H1 (cell line): ENCODE data around the gene ASPG. TPM values are rescaled to one million over a fixed set of nuclear protein-coding genes. Genes with fewer than 3 reads are reported as not detected.

Experiments
- CTCF ChIA-PET: fragments of 300-600 bp; sonication (Branson Sonifier 250); formaldehyde crosslinking; loops from one replicate; lab custom pipeline; 2021; ENCODE audit not compliant: partially characterized antibody; lab: Charles Lee
- POLR2A ChIA-PET: fragments of 300-600 bp; sonication (Branson Sonifier 250); formaldehyde crosslinking; loops from one replicate; lab custom pipeline; 2021; ENCODE audit warnings: inconsistent platforms; ENCODE audit not compliant: partially characterized antibody; lab: Charles Lee
- DNase-seq, 2 experiments: peaks; one replicate each; pipeline versions ENCODE4 v3.0.0 to v3.0.0-alpha.2; 2010 to 2022; ENCODE audit warnings: low spot score in 2 of 2, low read depth in 1 of 2, mixed read lengths in 1 of 2
- FAIRE-seq: peaks from 2 replicates; lab custom pipeline; 2011; peaks lifted over from hg19 to GRCh38; lab: Jason Lieb, UNC
- H2AFZ ChIP-seq: 2 replicates; pipeline ENCODE4 v1.8.1; 2012; ENCODE audit warnings: low read length, inconsistent platforms
- H2AK5ac ChIP-seq: 2 replicates; pipeline ENCODE4 v1.6.1; 2013; ENCODE audit warnings: low read depth, low read length
- H2BK120ac ChIP-seq: replicated peaks from 2 replicates; pipeline ENCODE3; 2013; ENCODE audit warnings: low read depth, low read length, inconsistent platforms
- H2BK12ac ChIP-seq: 2 replicates; pipeline ENCODE4 v1.6.1; 2013; ENCODE audit warnings: low read depth, low read length
- H2BK15ac ChIP-seq: 2 replicates; pipeline ENCODE4 v1.6.1; 2013; ENCODE audit warnings: low read length
- H2BK20ac ChIP-seq: 2 replicates; pipeline ENCODE4 v1.6.1; 2013; ENCODE audit warnings: low read length
- H2BK5ac ChIP-seq: 2 replicates; pipeline ENCODE4 v1.6.1; 2013; ENCODE audit warnings: low read depth, low read length
- H3K14ac ChIP-seq: 2 replicates; pipeline ENCODE4 v1.6.1; 2013; ENCODE audit warnings: inconsistent platforms; ENCODE audit not compliant: insufficient read length
- H3K18ac ChIP-seq: 2 replicates; pipeline ENCODE4 v1.6.1; 2013; ENCODE audit warnings: low read length; ENCODE audit errors: extremely low read depth
- H3K23ac ChIP-seq: 2 replicates; pipeline ENCODE4 v1.6.1; 2013; ENCODE audit warnings: inconsistent platforms; ENCODE audit not compliant: insufficient read length
- H3K23me2 ChIP-seq: 2 replicates; pipeline ENCODE4 v1.6.1; 2013; ENCODE audit warnings: low read depth, low read length
- H3K27ac ChIP-seq: 2 replicates; pipeline ENCODE4 v1.6.1; 2011; ENCODE audit warnings: low read depth, low read length, inconsistent platforms
- H3K27me3 ChIP-seq, 4 experiments: replicated peaks in 1 of 4; 1 replicate in 1 of 4; 2 replicates in 3 of 4; pipeline versions ENCODE4 v1.6.1 to v1.8.1; 2011 to 2013; ENCODE audit warnings: low read length in 3 of 4, mild to moderate bottlenecking in 3 of 4, inconsistent platforms in 2 of 4, mixed read lengths in 2 of 4, moderate library complexity in 1 of 4; ENCODE audit not compliant: control insufficient read depth in 3 of 4, insufficient read depth in 3 of 4; ENCODE audit errors: extremely low read depth in 1 of 4
- H3K36me3 ChIP-seq, 4 experiments: 2 replicates each; pipeline versions ENCODE4 v1.6.1 to v1.8.1; 2011 to 2013; ENCODE audit warnings: mild to moderate bottlenecking in 4 of 4, low read length in 3 of 4, moderate library complexity in 2 of 4, control low read depth in 1 of 4, inconsistent platforms in 1 of 4; ENCODE audit not compliant: insufficient read depth in 4 of 4, control insufficient read depth in 2 of 4
- H3K4ac ChIP-seq: replicated peaks from 2 replicates; pipeline ENCODE3; 2013; ENCODE audit warnings: low read length, low read depth, mixed read lengths, inconsistent platforms; ENCODE audit not compliant: insufficient read length
- H3K4me1 ChIP-seq, 4 experiments: replicated peaks in 1 of 4; 1 replicate in 1 of 4; 2 replicates in 3 of 4; pipeline versions ENCODE4 v1.6.1 to v1.8.1; 2011 to 2013; ENCODE audit warnings: low read length in 3 of 4, inconsistent platforms in 2 of 4, mixed read lengths in 1 of 4; ENCODE audit not compliant: insufficient read depth in 4 of 4, control insufficient read depth in 3 of 4
- H3K4me2 ChIP-seq, 2 experiments: 2 replicates each; pipeline versions ENCODE4 v1.6.1 to v1.8.1; 2011 to 2013; ENCODE audit warnings: low read depth in 2 of 2, low read length in 2 of 2, control low read depth in 1 of 2, inconsistent platforms in 1 of 2, mild to moderate bottlenecking in 1 of 2; ENCODE audit not compliant: insufficient read depth in 1 of 2
- H3K4me3 ChIP-seq, 4 experiments: fragments of 200-600, 300-600 bp in 1 of 4; sonication (generic), shearing (Covaris generic), sonication (Bioruptor Twin) in 1 of 4; 2 replicates each; pipeline versions ENCODE4 v1.5.1 to v1.8.1; 2011 to 2016; ENCODE audit warnings: low read length in 4 of 4, low read depth in 3 of 4, control low read depth in 2 of 4, inconsistent platforms in 2 of 4, mild to moderate bottlenecking in 2 of 4, mixed read lengths in 1 of 4, moderate library complexity in 1 of 4; ENCODE audit not compliant: insufficient read depth in 2 of 4; ENCODE audit errors: extremely low read depth in 1 of 4
- H3K56ac ChIP-seq: replicated peaks from 2 replicates; pipeline ENCODE3; 2013; ENCODE audit warnings: low read depth, mild to moderate bottlenecking, mixed read lengths, low read length, inconsistent platforms; ENCODE audit not compliant: insufficient read length
- H3K79me1 ChIP-seq: 2 replicates; pipeline ENCODE4 v1.6.1; 2013; ENCODE audit warnings: low read depth, low read length, control low read depth
- H3K79me2 ChIP-seq, 2 experiments: 2 replicates each; pipeline versions ENCODE4 v1.6.1 to v1.8.1; 2012 to 2013; ENCODE audit warnings: low read length in 2 of 2, mild to moderate bottlenecking in 2 of 2, inconsistent platforms in 1 of 2; ENCODE audit not compliant: insufficient read depth in 2 of 2, control insufficient read depth in 1 of 2
- H3K9ac ChIP-seq, 4 experiments: replicated peaks in 1 of 4; 1 replicate in 1 of 4; 2 replicates in 3 of 4; pipeline versions ENCODE4 v1.6.1 to v1.8.1; 2011 to 2013; ENCODE audit warnings: low read depth in 3 of 4, low read length in 3 of 4, control low read depth in 2 of 4, mild to moderate bottlenecking in 2 of 4, moderate library complexity in 2 of 4, inconsistent platforms in 1 of 4; ENCODE audit errors: extremely low read depth in 1 of 4
- H3K9me3 ChIP-seq, 2 experiments: 2 replicates each; pipeline versions ENCODE4 v1.6.1 to v1.8.1; 2012 to 2013; ENCODE audit warnings: mild to moderate bottlenecking in 2 of 2, moderate library complexity in 2 of 2, control low read depth in 1 of 2, inconsistent platforms in 1 of 2, low read depth in 1 of 2, low read length in 1 of 2, mixed read lengths in 1 of 2; ENCODE audit not compliant: insufficient read depth in 2 of 2
- H4K20me1 ChIP-seq, 2 experiments: replicated peaks in 1 of 2; 2 replicates each; pipeline versions ENCODE3 to v1.8.1; 2011 to 2013; ENCODE audit warnings: inconsistent platforms in 2 of 2, low read length in 2 of 2, mild to moderate bottlenecking in 1 of 2; ENCODE audit not compliant: insufficient read depth in 2 of 2, control insufficient read depth in 1 of 2
- H4K5ac ChIP-seq: 2 replicates; pipeline ENCODE4 v1.6.1; 2013; ENCODE audit warnings: low read length, low read depth, mixed read lengths, inconsistent platforms; ENCODE audit not compliant: insufficient read length
- H4K8ac ChIP-seq: 2 replicates; pipeline ENCODE4 v1.8.0; 2013; ENCODE audit warnings: mild to moderate bottlenecking, moderate library complexity, low read length, inconsistent platforms; ENCODE audit not compliant: insufficient read depth; ENCODE audit errors: extremely low read depth
- H4K91ac ChIP-seq: replicated peaks from 2 replicates; pipeline ENCODE3; 2013; ENCODE audit warnings: low read length, mixed read lengths, inconsistent platforms; ENCODE audit not compliant: insufficient read length
- ASH2L ChIP-seq: fragments of 200-600, 300-600 bp; sonication (generic); IDR thresholded peaks from one replicate; pipeline ENCODE4 v1.7.1; 2017; ENCODE audit warnings: low read length
- ATF3 ChIP-seq: IDR thresholded peaks from 2 replicates; pipeline ENCODE4 v1.6.1; 2011; ENCODE audit warnings: low read depth, mild to moderate bottlenecking, low read length; ENCODE audit not compliant: insufficient read depth
- CBX5 ChIP-seq: fragments of 300-800, 300-1000 bp; sonication (generic); IDR thresholded peaks from 2 replicates; pipeline ENCODE4 v1.7.1; 2016; ENCODE audit warnings: antibody characterized with exemption, low read length, low read depth
- CBX8 ChIP-seq: fragments of 300-800, 300-1000 bp; sonication (generic); IDR thresholded peaks from 2 replicates; pipeline ENCODE4 v1.7.1; 2016; ENCODE audit warnings: low read depth, low read length, borderline replicate concordance
- CTCF ChIP-seq, 3 experiments: IDR thresholded peaks; 1 replicate in 2 of 3; 2 replicates in 1 of 3; pipeline versions ENCODE4 v1.5.1 to v1.6.1; 2011; ENCODE audit warnings: low read length in 3 of 3, mild to moderate bottlenecking in 3 of 3, inconsistent platforms in 2 of 3, low read depth in 1 of 3, moderate library complexity in 1 of 3; ENCODE audit not compliant: insufficient read depth in 1 of 3; ENCODE audit errors: control extremely low read depth in 1 of 3
- RAD21 ChIP-seq, 2 experiments: IDR thresholded peaks in 1 of 2; conservative IDR thresholded peaks in 1 of 2; 2 replicates each; pipeline ENCODE4 v1.6.1; 2011; ENCODE audit warnings: low read depth in 2 of 2, low read length in 2 of 2, improper control_type of control experiment in 1 of 2, inconsistent platforms in 1 of 2, mild to moderate bottlenecking in 1 of 2, moderate library complexity in 1 of 2
- RFX5 ChIP-seq: IDR thresholded peaks from 2 replicates; pipeline ENCODE4 v1.6.1; 2011; ENCODE audit warnings: low read depth, low read length, improper control_type of control experiment, borderline replicate concordance
- SAP30 ChIP-seq: fragments of 300-600 bp; sonication (generic); IDR thresholded peaks from 2 replicates; pipeline ENCODE4 v1.7.1; 2012; ENCODE audit warnings: low read length, moderate library complexity, mild to moderate bottlenecking, inconsistent platforms; ENCODE audit not compliant: insufficient read depth, insufficient replicate concordance
- ZNF274 ChIP-seq: IDR thresholded peaks from 2 replicates; pipeline ENCODE4 v1.7.0; 2012; ENCODE audit warnings: low read length, borderline replicate concordance; ENCODE audit errors: extremely low read depth
- WGBS, 2 experiments: shearing (Covaris generic) in 1 of 2; methylation state at CpG; one replicate each; pipeline versions ENCODE4 v1.1.6 to v1.1.7; 2013 to 2015; ENCODE audit warnings: low lambda C conversion rate in 2 of 2, mixed read lengths in 2 of 2, inconsistent platforms in 1 of 2, low coverage in 1 of 2, missing lambda C conversion rate in 1 of 2; ENCODE audit not compliant: insufficient replicate concordance in 2 of 2, insufficient coverage in 1 of 2, insufficient read length in 1 of 2; ENCODE audit errors: extremely low coverage in 1 of 2, missing lambda C conversion rate in 1 of 2; 5-methylcytosine and 5-hydroxymethylcytosine counted together
- polyA plus RNA-seq, 7 experiments: library from polyadenylated mRNA; depleted of rRNA in 3 of 7; stranded (reverse) in 5 of 7; unstranded in 2 of 7; fragments of >200 nt in 5 of 7; fragments of 200-250 nt in 2 of 7; gene quantifications; 1 replicate in 5 of 7; 2 replicates in 1 of 7; 4 replicates in 1 of 7; pipeline versions ENCODE4 v1.2.1 to v1.2.3, GENCODE V29; 2011 to 2013; ENCODE audit warnings: missing spikeins in 2 of 7, mixed read lengths in 2 of 7
- total RNA-seq: library from RNA; stranded (reverse); fragmentation: NEBNext Ultra II Directional; extraction: Animal tissue kit (Norgen Biotek cat#: 25700); gene quantifications from 2 replicates; pipeline ENCODE4 v1.2.1, GENCODE V29; 2021

The ASPG gene
- total and polyA plus RNA-seq, 2 of the 8 experiments (the other 6 are each of a cell fraction or from before 2014, with no cell fraction given): 0.34 to 0.59 TPM

- Histone ChIP-seq H2BK5ac (no peak overlapping the region), H4K91ac (no peak overlapping the region), H4K8ac (no peak overlapping the region), H4K20me1 (no peaks in the 10 kb centered on the region), H2AK5ac (no peak overlapping the region), H3K23me2 (no peaks in the 10 kb centered on the region), H3K4me2 (no peak overlapping the region), H2BK120ac (no peak overlapping the region), H3K14ac (no peak overlapping the region), H3K56ac (no peak overlapping the region), H3K36me3 (no peaks in the 10 kb centered on the region), H3K4ac (no peak overlapping the region), H3K9me3 (no peaks in the 10 kb centered on the region), H2AFZ (no peak overlapping the region), H3K4me3 (no peak overlapping the region), H2BK20ac (no peak overlapping the region), H3K23ac (no peak overlapping the region), H3K9ac (no peak overlapping the region), H3K79me2 (no peaks in the 10 kb centered on the region), H4K5ac (no peak overlapping the region), H2BK12ac (no peak overlapping the region), H3K27me3 (no peaks in the 10 kb centered on the region; a peak in 3 of 7 replicates), H3K27ac (no peak overlapping the region), H3K79me1 (no peaks in the 10 kb centered on the region), H3K18ac (no peak overlapping the region), H3K4me1 (no peaks in the 10 kb centered on the region), H2BK15ac (no peak overlapping the region)
- DNase-seq: no peak
- no peak for FAIRE-seq
- ChIA-PET CTCF (interaction anchor here (0.8 to 3.5 kb wide), 6 partner anchors 8 to 27 kb away, joined by 3 to 15 read pairs (median 4); no protein-coding TSS in a partner anchor), POLR2A (no interaction called here)
- WGBS, 2 experiments: 87% methylated on average over 15 of the region's 16 CpGs; no CpG with 5 or more reads in 1 of the 2 experiments
- TF ChIP-seq SAP30 (no peak), CTCF (IDR thresholded peaks at IDR 0.05; ENCODE audit: control extremely low read depth in 1 of 3, insufficient read depth in 1 of 3, low read depth in 1 of 3, low read length in 3 of 3) (no peak), ASH2L (no peak), CBX5 (no peak), ATF3 (no peak), ZNF274 (no peak), RFX5 (no peak), RAD21 (IDR thresholded peaks at IDR 0.05 in 1 of 2, conservative IDR thresholded peaks at IDR 0.05 in 1 of 2; ENCODE audit: low read depth in 2 of 2, low read length in 2 of 2) (no peak), CBX8 (no peak)
Observed at GRCh38 chr14:104102282-104102914, 16.9 kb downstream of the ASPG start.
